ENCODE data around the gene TTF2.
"Not testable (repeated sequence)": the region's sequence is repeated elsewhere in the genome, so short reads cannot be mapped to it uniquely, and the experiment has no call there.

DNA sequence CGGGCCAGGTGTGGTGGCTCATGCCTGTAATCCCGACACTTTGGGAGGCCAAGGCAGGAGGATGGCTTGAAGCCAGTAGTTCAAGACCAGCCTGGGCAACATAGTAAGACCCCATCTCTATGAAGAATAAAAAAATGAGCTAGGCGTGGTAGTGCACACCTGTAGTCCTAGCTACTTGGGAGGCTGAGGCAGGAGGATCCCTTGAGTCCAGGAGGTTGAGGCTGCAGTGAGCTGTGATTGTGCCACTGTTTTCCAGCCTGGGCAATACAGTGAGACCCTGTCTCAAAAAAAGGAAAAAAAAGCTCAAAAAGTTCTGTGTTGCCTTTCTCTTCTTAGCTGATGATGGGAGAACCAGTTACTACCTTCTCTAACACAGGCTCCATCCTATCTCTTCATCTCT is 41.7 kb downstream of the TTF2 start:
- not testable (repeated sequence) for TF ChIP-seq POLR2A (IDR thresholded peaks at IDR 0.05)
- TF ChIP-seq, protein P1, sequence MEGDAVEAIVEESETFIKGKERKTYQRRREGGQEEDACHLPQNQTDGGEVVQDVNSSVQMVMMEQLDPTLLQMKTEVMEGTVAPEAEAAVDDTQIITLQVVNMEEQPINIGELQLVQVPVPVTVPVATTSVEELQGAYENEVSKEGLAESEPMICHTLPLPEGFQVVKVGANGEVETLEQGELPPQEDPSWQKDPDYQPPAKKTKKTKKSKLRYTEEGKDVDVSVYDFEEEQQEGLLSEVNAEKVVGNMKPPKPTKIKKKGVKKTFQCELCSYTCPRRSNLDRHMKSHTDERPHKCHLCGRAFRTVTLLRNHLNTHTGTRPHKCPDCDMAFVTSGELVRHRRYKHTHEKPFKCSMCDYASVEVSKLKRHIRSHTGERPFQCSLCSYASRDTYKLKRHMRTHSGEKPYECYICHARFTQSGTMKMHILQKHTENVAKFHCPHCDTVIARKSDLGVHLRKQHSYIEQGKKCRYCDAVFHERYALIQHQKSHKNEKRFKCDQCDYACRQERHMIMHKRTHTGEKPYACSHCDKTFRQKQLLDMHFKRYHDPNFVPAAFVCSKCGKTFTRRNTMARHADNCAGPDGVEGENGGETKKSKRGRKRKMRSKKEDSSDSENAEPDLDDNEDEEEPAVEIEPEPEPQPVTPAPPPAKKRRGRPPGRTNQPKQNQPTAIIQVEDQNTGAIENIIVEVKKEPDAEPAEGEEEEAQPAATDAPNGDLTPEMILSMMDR (IDR thresholded peaks at IDR 0.05) = not testable (repeated sequence)
